Activated CD8-positive, alpha-beta memory T cell treated with anti-CD3 and anti-CD28 coated beads, Interleukin-2, amount 50 U/mL, for 24 hours (primary cell): ENCODE data around the gene HYDIN.

Experiments used
- DNase-seq: peaks from one replicate; pipeline ENCODE4 v3.0.0-alpha.2; 2020; ENCODE audit errors: extremely low read depth

Gene HYDIN

DNA sequence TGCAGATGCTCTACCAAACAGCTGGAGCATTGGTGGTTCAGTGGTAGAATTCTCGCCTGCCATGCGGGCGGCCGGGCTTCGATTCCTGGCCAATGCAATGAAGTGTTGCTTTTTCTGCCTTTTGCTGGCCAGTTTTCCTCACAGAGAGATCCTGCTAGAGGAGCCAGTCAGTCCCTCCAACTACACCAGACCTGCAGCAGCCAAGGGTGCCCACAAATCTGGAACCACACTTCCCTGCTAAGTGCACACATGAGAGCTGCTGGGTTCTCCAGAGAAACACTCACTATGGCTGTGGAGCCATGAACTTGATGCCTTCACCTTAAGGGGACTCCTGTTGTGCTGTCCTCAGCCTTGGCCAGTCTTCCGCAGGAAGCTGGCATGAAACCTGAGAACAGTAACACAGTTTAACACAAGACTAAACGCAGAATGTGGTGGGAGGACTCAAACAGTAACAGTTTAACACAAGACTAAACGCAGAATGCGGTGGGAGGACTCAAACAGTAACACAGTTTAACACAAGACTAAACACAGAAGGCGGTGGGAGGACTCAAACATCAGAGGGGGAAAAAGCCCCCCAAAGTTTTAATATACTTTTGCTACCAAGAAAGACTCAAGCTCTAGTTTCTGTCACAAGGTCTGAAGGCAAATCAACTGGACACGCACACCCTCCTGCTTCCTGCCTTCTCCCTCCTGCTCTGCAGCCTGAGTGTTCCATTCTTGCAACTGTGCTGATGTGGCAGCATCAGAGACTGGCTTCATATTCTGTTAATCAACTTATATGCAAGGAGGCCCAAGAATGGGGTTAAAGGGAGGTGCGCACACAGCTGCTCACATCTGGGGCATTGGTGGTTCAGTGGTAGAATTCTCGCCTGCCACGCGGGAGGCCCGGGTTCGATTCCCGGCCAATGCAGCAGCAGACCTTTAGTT, 441.6 kb downstream of the HYDIN start:
- no peak for DNase-seq

DNA sequence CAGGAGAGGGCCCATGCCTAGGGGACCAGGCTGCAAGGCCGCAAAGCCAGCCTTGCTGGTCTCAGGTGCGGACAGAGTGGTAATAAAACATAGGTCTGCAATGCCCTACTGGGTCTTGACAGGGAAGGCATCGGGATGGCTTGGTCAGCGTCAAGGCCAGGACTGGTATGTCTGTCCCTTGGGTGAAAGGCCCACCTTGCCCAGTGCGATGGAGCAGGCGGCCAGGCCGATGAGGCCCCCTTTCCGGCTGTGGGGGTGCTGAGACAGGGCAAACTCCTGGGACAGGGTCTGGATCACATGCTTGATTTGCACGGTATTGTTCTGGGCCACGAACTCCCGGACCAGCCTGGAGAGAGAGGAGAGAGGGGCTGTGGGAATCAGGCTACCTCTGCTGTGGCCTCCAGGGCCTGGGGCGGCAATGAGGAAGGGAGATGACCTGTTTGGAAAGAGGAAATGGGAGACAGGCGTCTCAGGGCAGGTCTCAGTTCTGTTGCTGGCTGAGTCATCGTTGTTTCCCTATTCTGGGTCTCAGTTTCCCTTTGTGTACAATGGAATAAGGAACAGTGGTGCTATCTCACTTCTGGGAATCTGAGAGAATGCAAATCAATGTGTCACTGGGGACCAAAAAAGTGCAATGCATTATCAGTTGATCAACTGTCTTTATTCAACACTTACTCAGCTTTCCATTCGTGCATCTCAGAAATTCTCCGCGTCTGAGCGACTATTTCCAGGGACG, 444.3 kb downstream of the HYDIN start:
- no peak for DNase-seq

DNA sequence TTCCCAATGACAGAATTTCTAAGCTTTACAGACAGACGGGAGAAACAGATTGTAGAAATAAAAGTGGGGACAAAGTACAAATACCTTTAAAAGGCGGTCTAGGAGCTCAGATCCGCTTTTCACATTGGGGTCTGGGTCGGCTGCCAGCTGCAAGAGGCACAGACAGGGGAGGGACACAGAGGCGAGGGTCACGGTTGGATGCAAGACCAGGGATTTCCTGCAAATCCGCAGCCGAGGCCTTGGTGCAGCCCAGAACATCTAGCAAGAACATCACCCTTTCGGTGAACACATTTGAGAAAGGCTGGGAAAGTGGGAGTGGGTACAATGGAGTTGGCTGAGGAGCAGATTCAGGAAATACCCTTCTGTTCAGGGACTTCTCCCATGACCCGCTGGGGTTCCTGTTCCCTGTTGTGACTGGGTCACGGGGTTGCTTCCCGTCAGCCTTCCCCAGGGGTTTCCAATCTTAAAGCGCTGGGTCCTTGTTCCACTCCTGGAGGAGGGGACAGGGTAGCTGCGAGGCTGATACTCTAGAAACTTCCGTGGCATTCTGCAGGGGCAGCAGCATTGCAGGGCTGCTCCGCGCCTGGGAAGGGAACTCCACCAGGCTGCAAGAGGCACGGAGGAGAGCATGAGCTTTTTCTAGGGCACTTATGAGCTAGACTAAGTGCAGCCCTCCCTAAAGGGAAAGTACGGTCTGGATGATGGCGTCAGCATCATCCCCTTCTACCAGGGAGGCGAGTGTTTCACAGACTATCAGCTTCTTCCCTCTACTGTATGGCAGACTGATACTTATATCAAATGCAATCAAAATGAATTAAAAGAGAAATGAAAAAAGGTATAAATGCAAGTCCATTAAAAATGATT, 445.6 kb downstream of the HYDIN start:
- no peak for DNase-seq

DNA sequence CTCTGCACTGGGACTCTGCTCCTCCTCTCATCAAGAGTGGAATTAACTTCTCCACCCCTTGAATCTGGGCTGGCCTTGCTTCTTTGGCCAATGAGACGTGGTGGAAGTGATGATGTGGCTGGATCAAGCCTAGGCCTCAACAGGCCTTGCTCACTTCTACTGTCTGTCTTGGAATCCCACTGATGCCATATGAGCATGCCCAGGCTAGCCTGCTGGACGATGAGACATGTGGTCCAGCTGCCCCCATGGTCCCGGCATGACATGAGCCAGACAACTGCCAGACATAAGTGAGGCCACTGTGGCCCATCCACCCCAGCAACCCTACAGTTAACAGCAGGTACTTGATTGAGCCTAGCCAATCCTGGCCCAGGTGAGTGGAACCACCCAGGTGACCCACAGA, 448.3 kb downstream of the HYDIN start:
- DNase-seq = no peak

DNA sequence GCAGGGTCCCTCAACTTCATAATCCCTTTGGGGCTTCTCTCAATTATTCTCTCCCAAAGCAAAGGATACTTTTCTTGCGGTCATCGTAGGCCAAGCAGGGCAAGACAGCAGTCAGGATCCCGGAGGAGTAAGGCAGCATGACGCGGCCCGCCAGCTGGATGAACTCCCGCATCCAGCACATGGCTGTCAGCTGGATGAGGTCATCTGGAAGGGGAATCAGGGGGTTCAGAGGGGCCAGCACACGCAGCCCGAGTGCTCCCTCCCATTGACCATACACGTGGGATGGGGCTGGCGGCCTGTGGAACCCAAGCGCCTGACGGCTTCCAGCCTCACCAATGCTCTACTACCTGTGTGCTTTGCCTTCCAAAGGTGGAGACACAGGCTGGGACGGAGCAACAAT, 448.7 kb downstream of the HYDIN start:
- no peak for DNase-seq

DNA sequence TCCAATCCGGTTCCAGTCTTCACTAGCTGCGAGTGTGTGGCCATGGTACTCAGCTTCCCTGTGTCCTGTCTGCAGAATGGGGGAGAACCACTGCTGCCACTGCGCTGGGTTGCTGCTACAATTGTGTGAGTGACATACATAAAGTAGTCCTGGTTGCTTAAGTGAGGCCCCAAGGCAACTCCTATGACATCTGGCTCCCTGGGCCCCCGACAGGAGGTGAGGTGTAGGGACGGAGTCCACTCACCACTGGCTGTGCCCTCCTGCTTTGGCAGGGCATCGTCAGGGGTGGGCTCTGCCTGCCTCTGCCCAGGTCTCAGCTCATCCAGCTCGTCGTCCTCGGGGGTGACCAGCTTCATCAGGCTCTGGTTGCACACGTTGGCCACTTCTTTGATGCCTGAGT, 450.0 kb downstream of the HYDIN start:
- no peak for DNase-seq

DNA sequence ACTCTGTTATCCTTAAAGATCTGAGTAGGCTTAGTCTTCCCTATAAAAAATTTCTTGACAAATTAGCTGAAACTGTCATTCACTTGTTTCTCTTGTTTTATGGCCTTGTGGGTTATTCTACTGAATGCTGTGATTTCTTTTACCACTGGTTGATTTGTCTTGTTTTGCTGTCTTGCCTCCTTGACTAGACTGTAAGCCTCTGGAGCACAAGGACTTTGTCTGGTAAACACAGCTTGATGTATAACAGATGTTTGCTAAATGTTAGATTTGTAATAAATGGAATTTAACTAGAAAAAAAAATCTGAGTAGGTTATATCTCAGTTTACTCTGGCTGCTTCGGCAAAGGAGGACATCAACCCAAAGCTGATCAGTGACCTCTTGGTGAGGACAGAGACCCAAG, 451.2 kb downstream of the HYDIN start:
- no peak for DNase-seq

DNA sequence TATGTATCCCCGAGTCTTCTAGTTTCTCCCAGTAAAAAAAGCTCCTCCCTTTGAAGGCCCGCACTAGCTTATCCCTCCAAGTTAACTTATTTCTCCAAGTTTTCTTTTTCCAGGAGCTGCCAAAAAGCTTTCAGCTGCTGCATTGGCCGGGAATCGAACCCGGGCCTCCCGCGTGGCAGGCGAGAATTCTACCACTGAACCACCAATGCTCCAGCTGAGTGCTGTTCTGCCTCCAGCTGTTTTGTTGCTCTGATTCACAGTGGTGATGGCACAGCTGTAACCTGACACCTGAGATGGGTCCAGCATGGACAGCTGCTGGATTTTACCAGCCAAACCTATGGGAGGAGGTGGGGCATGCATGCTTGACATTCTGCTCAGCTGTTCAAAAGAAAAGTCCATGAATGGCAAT, 451.6 kb downstream of the HYDIN start:
- DNase-seq = no peak

DNA sequence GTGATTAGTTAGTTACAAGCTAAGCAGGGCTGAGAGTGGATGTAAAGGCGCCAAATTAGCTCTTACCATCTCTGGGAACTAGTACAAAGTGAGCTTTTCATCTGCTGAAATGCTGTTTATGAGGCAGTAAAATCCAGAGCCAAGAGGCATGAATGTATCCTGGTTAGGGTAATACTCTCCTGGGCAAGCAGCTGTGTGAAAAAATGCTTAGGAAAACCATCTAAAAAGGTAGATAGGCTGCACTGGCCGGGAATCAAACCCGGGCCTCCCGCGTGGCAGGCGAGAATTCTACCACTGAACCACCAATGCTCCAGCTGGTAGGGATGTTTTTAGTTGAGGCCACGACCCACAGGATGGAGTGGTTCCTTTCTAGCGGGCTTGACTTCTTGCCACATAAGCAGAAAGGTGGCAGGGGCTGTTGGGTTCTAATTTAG, 452.5 kb downstream of the HYDIN start:
- DNase-seq = no peak

DNA sequence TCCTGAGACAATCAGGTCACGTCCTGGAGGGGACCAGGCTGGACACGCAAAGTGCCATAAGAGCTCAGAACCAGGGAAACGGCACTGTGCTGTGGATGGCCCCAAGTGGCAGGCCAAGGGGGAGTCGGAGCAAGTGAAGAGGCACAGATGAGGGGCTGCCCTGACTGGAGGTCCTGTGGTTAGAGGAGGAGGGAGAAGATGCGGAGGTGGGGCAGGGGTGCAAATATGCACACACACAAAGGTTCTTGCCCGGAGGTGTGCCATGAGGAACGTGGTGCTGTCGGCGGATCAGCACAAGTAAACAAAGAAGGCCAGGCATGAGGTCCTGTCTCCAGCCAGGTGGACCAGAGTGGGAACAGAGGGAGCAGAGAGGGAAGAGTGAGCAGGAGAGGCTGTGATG, 453.0 kb downstream of the HYDIN start:
- no peak for DNase-seq

DNA sequence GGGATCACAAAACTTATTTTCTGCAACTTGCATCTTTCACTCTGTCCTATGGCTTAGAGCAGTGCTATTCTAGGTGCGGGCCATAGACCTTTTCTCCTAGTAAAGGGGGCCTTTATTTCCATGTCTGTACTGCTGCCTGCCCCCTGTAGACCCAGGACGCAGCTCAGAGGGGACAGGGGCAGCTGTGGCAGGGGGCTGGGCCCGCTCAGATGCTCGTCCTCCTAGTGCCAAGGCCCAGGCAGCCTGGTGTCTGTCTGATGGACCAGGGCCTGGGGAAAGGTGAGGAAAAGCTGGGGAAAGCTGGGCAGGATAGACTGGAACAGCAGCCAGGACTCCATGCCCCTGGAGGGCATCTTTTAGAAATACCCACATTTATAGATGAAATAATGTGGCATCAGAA, 455.1 kb downstream of the HYDIN start:
- DNase-seq = no peak

DNA sequence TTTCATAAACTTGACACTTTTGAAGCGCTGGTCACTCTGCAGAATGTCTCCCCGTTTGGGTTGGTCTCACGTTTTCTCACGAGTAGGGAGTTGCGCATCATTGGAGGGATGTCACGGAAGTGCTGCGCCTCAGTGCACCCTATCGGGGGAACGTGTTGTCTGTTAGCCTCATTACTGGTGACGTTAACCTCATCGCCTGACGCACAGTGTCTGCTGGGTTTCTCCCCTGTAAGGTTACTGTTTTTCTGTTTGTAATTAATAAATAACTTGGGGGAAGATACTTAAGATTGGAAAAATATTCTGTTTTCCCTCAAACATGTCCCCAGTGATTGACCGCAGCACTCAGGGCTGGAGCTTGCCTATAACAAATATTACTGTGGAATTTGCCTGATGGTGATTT, 456.3 kb downstream of the HYDIN start:
- no peak for DNase-seq

DNA sequence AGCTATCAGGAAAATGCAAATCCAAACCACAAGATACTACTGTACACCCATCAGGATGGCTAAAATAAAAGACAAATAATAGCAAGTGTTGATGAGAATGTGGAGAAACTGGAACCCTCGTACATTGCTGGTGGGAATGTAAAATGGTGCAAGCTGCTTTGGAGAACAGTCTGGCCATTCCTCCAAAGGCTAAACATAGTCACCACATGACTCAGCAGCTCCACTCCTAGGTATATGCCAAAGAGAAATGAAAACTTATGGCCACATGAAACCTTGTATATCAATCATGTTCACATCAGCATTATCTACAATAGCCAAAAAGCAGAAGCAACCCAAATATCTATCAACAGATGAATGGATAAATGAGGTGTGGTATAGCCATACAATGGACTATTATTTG, 458.0 kb downstream of the HYDIN start:
- DNase-seq = no peak

DNA sequence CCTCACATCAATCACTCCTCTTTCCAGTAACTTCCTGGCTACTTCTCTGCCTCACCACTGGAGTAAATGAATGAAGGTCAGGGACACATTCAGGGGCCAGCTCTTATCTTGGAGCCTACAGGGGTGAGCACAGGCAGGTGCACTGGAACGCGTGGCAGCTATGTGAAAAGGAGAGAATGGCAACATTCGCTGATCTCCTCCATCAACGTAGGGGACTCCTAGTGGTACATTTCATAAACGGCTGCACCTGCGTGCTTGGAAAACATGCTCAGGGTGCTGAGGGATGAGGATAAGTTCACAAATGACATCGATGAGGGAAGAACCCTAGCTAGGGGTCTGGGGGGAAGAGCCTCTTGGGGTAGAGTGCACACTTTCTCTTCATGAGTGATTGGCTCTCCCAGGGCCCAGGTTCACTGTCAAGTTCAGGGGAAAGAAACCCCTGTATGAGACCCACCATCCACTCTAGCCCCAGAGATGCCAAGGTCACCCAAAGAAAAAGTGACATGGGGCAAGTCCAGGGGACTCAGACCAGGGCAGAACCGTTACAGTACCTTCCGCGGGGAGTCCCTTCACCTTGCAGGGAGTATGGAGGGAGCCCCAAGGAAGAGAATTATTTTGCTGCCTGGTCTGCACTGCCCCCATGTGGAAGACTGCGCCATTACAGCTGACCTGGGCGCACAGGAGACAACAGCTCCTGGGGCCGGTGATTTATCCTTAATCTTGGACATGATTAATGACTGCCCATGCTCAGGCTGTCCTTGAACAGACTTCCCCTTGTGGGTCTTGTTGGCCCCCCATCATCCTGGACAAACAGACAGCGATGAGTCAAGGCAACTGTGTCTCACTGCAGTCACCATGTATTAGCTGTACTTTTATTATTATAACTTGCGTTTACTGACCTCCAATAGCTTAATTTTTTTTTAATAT, 459.6 kb downstream of the HYDIN start:
- no peak for DNase-seq

DNA sequence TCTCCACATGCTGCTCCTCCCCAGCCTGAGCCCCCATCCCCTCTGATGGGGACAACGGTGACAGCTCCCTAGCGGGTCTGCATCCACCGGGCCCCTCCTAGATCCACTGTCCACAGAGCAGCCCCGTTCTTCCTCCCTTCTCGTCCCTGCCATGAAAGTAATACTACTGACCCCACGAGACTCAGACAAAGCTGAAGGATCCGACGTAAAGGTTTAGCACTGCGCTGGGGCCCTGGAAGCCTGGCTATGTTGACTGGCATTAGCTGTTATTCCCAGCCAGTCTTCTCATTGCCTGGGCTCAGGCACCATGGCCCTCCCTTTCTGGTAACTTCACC, 460.3 kb downstream of the HYDIN start:
- DNase-seq = no peak

DNA sequence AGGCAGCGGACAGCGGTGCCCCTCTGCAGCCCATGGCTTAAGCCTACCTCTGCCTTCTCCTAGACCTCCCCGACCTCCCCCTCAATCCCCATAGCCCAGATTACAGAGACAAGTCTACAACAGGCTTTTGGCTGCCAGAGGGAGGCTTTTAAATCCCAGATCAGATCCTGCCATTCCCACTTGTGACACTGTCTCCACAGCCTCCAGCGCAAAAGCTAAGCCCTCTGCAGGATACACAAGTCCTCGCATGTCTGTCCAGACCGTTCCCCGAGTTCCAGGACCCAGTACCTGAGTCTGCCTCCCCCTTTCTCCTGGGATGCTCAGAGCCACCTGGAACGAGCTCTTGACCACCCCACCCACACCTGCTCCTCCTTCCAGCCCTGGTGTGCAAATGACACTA, 460.8 kb downstream of the HYDIN start:
- DNase-seq = no peak

DNA sequence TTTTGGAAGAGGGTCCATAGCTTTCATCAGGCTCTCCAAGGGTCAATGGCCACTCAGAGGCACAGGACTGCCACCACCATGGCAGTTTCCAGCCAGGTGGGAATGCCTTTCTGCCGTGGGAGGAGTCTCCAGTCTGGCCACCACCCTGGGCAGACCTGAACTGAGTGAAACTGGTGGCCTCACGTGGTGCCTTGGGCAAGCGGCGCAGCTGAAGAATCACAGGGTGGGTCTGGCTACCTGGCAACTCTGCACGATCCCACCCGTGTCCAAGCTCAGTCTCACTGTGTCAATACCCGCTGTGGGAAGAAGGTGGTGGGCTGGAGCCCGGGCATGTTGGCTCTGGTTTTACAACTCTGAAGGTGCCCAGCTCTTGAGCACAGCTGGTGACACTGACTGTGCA, 461.4 kb downstream of the HYDIN start:
- no peak for DNase-seq

DNA sequence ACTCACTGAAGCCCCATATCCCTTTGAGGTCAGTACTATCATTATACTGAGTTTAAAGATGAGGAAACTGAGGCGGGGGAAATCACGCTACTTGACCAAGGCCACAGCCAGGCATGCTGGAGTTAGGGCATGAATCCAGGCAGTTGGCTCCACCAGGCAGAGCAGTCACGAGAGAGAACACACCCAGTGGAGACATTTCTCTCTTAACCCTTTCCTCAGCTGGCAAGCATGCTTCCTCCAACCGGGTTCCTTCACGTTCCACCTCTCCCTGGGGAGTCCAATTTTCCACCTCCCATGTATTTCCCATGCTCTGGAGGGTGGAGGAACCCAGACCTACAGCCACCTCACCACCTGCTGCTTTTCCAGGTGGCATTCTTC, 462.3 kb downstream of the HYDIN start:
- no peak for DNase-seq

DNA sequence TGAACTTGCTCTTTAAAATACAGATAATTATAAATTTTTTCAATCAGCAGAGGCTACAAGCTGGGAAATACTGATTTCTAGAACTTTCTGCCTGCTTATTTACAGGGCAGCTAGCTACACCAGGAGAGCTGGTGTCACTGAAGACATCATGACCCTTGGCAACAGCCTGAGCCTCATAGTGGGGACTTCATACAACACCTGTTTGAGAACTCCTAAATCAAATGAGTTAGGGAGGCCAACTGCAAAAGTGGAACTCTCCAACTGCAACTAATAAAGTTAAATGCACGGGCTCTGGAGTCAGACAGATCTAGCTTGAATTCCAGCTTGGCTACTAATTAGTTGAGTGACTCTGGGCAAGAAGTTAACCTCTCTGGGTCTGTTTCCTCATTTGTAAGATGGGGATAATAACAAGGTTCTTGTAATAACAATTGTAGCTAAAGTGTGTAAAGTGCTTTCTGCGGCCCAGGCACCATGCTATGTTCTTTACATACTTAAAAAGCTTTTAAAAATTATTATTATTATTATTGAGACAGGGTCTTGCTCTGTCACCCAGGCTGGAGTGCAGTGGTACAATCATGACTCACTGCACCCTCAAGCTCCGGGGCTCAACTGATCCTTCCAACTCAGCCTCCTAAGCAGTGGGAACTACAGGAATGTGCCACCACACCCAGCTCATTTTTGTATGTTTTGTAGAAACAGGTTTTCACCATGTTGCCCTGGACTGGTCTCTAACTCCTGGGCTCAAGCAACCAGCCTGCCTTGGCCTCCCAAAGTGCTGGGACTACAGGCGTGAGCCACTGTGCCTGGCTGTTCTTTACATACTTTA, 462.9 kb downstream of the HYDIN start:
- DNase-seq = no peak

DNA sequence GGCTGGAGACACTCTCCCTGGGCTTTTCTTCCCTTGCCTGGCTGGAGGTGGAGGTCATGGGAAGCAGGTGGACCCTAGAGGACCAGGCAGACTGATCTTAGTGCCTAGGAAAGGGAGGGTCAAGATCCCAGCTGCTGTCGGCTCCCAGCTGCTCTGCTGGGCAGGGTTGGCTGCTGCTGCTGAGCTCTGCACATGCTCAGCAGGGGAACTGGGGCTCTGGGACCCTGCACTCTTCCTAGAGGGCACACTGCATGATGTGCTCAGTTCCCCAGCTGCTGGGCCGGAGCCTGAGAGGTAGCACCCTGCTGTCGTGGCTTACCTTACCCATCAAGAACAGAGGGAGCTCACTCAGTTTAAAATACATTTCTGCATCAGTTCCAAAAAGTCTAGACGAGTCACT, 463.9 kb downstream of the HYDIN start:
- no peak for DNase-seq
